Superior temporal gyrus (tissue), 1 donor: ENCODE measurements around the gene CKB.

ENCODE experiments used
- DNase-seq: peaks from one replicate; pipeline ENCODE4 v3.0.0-alpha.2; 2016; ENCODE audit errors: extremely low spot score

Gene CKB

DNA sequence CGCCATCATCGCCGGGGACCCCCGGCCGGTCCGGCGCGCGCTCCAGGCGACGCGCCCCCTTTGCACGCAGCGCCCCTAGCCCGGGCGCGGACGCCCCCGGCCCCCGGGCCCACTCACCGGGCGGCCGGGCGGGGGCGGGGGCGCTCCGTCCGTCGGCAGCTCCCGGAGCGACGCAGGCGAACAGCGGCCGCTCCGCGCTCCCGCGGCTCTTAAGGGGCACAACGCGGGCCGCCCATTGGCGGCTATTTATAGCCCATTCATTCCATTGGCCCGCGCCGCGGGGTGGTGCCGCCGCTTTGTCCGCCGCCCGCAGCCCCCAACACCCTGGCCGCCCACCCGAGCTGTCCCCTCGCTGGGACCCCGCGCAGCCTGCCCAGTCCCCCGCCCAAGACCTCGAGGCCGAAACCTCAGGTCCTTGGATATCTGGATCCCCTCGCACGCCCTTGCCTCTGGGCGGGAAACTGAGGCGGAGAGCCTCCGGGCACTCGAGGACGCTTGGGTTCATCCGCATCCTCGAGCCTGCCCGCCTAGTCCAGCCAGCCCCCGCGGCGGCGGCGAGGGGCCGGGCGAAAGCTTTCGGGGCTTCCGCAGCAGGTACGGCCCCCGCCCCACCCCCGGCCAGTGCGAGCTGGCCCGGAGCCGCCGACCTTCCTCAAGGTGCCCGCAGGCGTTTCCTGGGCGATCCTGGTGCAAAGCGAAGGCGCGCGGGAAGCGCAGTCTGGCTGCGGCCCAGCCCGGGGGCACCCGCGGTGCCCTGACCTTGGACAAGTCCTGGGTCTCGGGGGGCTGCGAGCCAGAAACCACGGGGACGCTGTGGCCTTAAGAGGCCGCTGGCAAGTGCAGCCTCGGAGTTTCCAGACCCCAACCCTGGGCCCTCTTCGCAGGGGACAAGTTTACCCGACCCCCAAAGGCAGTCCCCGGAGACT lies at the start of gene CKB:
Gene CKB (minus strand): TSS at position 182 of the 926 bp plus-strand sequence. CDS start 337 bp downstream, outside the sequence.
- DNase-seq, result peak; percentile 93

DNA sequence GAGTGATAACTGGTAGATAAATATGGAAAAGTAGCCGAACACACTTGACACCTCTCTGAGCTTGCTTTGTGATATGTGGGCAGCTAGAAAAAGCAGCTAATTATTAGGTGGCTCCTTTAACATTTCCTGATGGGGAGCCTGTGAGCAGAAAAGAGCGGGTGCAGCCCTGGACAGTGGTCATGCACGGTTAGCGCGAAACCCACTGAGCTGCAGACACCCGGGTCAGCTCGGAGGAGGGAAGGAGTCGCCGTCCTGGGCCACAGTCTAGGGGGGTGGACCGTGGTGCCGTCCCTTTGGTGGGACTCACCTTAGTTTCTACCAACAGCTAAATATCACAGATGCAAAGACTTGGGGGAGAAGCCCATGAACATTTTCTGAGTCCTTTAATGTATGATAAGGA lies 46.8 kb upstream of the CKB start:
- DNase-seq, result no peak

GRCh38 chr14:103568952-103569351 lies 46.3 kb upstream of the CKB start:
- DNase-seq, result no peak

- no peak for DNase-seq
Observed at GRCh38 chr14:103563844-103564505, 41.3 kb upstream of the CKB start.

- DNase-seq, result no peak
Observed at GRCh38 chr14:103563226-103563620, 40.6 kb upstream of the CKB start.

DNA sequence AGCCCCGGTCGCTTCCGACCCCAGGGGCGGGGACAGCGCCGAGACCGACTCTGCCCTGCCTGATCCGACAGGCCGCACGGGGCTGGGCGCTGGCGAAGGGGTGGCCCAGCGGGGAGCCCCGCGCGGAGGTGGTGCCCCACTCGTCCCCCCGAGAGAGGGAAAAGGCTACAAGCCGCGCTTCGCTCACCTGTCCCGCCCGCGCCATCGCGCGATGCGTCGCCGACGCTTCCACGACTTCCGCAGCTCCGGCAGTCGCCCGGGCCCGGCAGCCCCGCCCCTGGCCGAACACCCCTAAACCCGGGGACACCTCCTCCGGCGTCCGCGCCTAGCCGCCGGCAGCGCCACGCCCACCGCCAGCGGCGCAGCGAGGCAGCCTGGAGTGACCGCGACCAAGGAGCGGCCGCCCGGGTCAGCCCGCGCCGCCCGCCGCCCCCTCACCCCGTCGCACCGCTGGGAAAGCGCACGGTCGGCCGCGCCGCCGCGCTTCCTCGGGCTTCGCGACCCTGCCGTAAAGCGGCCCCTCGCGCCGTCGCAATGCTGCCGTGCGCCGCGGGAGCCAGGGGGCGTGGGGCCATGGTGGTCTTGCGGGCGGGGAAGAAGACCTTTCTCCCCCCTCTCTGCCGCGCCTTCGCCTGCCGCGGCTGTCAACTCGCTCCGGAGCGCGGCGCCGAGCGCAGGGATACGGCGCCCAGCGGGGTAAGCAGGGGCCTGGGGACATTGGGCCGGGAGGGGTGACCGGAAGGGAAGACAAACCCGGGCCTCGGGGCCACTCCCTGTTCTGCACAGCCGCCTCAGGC lies 40.0 kb upstream of the CKB start, which contains the start of the genes BAG5 and COA8:
Gene BAG5 (minus strand): TSS at position 229 of the 797 bp plus-strand sequence. CDS start 1,493 bp downstream, outside the sequence.
Gene COA8 (plus strand): TSS at position 532 of the 797 bp plus-strand sequence. CDS start 42 bp downstream, at position 574.
- DNase-seq, result peak; percentile 76

DNA sequence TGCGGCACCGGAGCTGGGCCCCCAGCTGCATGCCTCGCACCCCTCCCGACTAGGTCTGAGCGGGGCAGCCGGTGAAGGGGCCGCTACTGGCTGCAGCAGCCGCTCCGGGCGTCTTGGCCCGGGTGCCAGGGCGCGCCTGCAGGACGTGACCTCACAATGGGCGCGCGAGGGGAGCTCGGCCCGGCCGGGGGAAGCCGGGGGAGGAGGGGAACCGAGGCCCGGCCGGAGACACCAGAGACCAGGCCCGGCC lies 39.5 kb upstream of the CKB start:
- no peak for DNase-seq

DNA sequence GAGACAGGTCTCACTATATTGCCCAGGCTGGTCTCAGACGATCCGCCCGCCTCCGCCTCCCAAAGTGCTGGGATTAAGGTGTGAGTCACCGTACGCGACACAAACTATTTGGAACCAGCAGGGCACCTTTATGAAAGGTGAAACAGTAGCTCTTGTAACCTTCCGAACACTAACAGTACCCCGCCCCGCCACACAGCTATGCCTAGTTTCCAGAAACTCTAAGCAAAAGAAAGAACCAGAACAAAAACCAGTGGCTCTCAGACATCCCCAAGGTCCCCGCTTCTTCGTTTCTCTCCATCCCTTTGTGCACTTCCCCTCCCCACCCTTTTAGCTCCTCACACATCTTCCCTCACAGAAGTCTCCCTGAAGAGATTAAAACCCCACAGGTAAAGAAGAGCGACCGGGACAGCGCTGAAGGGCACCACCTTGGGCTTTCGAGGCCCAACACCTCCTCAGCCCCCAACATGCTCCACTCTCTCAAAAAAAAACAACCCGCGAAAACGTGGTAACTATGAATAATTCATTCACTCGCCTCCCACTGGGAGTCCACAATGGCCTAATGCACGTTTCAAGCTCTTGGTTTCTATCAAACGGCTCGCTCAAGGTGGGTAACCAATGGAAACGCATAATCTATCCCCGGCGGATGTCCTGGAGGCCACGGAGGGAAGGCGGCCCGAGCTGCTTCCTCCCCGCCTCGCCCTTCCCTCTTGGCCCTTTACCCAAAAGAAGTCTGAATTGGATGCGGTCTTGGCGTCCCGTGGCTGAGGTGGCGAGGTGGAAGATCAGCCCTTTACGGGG lies 39.0 kb upstream of the CKB start:
- DNase-seq, result no peak

DNA sequence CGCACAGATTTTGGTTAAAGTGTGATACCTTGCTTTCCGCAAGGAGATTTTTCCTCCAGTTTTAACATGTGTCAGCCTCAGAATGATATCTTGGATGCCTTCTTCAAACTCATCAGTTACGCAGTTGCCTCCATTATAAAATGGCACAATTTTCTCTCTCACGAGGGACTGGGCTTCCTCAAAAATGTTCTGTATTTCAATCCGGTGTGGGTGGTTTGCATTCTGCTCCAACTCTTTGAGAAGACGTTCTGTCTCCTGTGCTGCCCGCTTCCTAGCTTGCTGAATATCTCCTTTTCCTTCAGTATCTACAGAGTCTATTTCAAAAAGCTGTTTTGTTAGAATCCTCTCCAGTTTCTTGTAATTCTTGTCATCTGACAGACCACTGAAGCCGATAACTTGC lies 38.1 kb upstream of the CKB start:
- DNase-seq, result no peak

DNA sequence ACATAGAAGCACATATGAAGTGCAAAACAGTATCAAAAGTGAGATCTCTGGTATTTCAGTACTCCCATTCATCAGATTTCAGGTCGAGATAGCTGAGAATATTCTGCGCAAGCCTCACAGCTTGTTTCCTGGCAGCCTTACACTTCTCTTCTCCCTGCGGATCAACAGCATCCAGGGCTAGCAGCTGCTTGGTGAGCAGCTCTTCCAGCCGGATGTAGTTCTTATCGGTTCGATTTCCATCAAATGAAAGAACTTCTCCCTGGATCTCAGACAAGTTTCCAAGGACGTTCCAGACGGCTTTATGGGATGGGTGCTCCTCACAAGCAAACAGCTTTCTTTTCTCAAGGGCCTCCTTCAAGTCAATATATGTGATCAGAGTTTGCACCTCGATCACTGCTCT lies 37.1 kb upstream of the CKB start:
- DNase-seq, result no peak

- DNase-seq, result peak; percentile 10
Observed at GRCh38 chr14:103558071-103558882, 35.6 kb upstream of the CKB start.

DNA sequence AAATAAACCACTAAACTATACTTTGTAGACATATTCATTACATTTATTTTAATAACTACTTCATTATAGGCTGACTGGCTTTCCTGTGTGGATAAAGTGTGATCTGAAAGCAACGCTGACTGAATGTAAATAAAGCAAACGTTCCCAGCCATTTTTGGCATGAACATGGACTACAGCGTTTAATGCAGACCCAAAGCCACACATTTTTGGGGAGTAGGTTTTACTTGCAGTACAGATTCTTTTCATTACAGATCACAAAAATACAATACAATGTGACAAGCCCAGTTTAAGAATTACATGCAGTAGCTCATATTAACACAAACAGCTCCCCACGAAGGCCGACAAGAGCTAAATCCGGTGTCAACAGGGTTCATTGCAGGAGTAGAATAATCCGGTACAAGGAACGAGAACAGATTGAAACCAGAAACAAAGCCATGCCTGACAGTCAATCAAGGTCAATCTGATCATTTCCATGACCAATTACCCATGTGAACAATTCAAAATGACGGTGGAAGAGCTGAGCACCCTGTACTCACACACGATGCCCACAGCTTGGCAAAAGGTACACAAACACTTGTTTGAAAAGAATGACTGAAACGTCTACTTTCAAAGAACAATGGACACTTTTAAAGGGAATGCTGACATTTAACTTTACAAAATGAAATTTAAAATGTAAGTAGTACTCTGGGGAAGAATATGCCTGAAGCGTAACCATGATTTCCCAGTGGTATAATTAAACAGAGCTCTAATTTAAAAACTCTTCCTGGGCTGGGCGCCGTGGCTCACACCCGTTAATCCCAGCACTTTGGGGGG lies 34.5 kb upstream of the CKB start:
- DNase-seq, result peak; percentile 53

DNA sequence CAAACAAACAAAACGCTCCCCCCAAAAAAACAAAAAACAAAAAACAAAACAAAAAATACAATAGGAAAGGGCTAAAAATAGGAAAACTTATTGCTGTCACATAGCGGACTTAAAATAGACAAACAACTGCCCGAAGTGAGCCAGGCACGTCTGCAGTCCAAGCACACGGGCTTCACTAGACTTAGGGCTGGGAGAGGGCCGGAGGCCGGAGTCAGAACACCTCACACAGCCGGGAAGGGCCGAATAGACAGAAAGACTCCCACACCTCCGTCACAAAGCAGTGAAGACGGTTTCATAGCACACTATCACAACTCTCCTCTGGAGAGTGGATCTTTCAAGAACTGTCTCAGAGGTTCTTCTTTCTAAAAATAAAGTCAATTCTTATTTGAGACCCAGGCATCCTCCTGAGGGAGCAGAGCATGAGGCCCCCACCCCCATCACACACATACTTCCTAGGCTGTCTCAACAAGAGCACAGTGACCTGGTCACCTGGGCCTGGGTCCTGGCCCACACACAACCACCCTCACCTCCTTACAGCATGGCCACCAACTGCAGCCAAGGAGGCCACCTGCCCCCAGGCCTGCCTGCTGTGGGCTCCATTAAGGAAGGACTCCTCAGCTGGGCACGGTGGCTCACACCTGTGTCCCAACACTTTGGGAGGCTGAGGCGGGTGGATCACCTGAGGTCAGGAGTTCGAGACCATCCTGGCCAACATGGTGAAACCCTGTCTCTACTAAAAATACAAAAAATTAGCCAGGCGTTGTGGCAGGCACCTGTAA lies 33.1 kb upstream of the CKB start:
- no peak for DNase-seq

- no peak for DNase-seq
Observed at GRCh38 chr14:103552846-103553210, 30.2 kb upstream of the CKB start.

GRCh38 chr14:103552011-103552845 lies 29.6 kb upstream of the CKB start:
- DNase-seq, result peak; percentile 10

DNA sequence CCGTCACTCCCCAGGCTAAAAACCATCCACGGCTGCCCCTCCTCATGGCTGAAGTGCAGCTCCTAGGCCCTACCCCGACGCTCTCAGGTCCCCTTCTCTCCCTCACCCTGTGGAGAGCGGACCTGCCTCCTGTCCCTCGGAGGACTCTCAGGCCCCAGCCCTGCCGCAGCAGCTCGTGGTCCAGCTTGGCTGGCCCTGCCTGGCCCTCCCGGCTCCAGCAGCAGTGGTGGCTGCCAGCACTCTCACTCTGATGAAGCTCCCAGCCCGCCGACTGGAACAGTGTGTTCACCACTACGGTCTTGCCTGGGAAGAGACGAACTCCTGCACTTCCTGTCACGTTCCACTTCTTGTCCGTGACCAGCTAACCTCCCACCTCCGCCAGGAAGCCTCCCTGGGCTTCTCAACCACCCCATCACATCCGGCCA lies 28.7 kb upstream of the CKB start:
- DNase-seq, result peak; percentile 37

DNA sequence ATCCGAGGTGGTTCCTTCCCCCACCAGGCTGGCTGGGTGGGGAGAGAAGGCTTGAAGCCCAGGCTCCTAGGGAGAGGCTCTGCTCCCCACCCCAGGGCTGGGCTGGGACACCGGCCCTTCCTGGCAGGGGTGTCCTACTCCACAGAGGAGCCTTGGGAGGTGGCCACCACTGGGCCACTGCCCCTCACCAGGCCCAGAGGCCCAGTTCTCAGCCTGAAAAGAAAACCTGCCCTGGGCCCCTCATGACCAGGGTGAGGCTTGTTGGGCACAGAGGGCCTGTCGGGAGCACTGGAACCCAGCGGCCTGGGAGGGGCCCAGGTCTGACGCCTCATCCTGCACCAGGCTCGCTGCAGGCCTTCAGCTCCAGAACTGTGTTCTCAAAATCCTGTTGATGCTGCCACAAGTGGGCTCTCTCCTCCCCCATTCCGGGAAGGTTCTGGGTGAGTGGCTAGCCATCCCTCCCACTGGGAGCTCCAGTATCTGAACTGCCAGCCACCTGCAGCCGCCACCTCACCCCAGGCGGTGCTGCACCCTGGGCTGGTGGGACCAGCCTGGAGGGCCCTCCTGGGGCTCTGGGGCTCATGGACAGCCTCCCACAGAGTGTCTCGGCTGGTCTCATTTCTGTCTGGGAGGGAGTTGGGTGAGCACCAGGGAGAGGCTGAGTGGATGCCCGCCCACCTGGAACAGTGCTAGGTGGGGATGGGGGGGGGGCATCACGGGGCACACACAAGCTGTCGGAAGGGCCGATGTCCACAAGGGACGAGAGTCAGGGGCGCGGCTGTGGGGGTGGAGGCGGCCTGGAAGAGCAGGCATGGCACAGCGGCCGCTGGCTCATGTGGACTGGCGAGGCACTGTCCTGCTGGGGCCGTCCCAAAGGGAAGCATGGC lies 28.1 kb upstream of the CKB start:
- no peak for DNase-seq
